Hypothalamus (tissue), 51 donors: ENCODE measurements around the gene ACAP3.

Source experiments
- DNase-seq, 51 donors: peaks; one replicate each; lab custom pipeline; 2025; lab: John Stamatoyannopoulos, UW

ACAP3 gene

DNA sequence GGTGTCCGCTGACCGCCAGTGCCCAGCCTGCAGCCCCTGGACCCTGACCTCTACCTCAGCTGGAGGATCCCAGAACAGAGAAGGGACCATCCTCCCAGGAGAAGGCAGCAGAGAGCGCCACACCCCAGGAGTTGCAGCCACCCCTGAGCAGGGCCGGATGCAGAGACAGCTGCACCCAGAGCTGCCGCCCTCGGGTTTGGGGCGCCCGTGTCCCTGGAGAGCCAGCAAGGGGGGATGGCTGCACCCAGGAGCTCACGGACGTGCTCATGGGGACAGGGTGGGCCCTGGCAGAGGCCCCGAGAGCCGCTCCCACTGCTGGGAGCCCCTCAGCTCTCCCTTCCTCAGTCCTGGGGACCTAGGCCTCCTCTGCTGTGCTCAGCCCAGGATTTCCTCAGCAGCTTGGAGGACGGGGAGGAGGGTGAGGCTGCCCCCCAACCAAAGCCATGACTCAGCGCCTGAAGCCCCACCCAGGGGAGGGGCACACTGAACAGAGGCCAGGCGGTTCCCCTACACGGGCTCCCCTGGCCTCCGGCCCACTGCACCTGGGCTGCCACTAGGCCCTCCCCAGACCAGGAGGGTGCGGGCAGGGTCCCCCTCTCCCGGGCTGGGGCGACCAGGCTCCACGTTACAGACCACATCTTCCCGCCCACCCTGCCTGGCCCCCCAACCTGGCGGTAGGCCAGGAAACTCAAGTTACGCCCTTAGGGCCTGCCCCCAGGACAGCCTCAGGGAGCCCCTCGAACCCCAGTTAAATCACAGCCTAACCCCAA is 2.2 kb downstream of the ACAP3 start:
- peak in 21 of 51 donors; percentile 17 to 66 (median 34) for DNase-seq

- peak; percentile 42 to 96 (median 86) for DNase-seq
These were observed 3.1 kb downstream of the ACAP3 start for GRCh38 chr1:1304331-1305299.

- DNase-seq = peak in 2 of 51 donors; percentile 17 to 30
These were observed 4.0 kb downstream of the ACAP3 start for GRCh38 chr1:1303736-1304135.

DNA sequence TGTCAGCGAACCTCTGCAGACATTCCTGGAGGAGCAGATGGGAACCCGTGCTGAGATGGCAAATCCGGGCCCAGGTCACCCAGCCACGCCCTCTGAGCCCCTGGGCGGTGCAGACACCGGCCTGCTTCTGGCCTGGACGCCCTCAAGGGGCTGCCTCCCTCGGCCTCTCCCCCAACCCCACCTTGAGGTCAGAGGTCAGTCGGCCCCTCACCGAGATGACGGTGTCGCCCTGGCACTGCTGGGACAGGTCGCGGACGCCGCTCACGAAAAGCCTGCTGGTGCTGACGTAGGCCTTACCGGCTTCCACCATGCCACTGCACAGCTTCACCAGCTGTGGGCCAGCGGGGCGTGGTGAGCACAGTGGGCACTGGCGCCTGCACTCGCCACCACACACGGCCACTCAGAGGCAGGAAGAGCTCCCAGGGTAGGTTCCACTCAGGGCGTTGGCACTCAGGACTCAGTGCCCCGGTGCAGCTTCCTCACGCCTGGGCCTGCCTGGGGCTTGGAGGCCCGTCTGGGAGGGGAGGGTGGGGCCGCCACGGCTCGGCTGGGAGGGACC is 4.7 kb downstream of the ACAP3 start:
- peak in 3 of 51 donors; percentile 11 to 32 (median 17) for DNase-seq

GRCh38 chr1:1302006-1302430 is 5.7 kb downstream of the ACAP3 start:
- no peak for DNase-seq

- DNase-seq = no peak
These were observed 7.4 kb downstream of the ACAP3 start for GRCh38 chr1:1300352-1300739.

GRCh38 chr1:1299686-1300351 is 7.9 kb downstream of the ACAP3 start:
- DNase-seq = peak in 1 of 51 donors; percentile 22

- DNase-seq = peak in 49 of 51 donors; percentile 17 to 97 (median 84)
These were observed 8.7 kb downstream of the ACAP3 start for GRCh38 chr1:1298861-1299685.

DNA sequence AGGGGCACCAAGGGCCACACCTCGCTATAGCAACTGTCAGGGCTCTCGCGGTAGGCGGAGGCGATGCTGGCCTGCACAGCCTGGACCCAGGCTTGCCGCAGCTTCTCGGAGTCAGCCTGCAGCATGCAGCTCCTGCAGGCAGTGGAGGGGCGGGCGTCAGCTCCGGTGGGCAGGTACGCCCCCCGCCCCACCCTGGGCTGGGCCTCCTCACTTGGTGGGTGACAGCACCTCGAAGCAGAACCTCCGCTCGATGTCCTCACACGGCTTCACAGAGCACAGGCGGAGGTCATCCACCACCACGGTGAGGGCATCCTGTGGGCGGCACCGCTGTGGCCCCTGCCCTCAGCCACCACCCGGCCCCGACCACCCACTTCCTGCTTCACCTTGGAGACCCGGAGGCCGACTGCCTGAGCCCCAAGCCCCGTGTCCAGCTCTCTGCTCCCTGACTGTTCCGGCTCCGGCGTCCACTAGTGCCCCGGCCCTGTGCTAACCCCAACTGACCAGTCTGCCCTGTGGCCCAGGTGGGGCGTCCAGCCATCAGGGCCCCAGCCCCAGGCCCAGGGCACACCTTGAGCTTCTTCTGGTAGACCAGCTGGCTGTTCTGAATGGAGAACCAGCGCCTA is 9.8 kb downstream of the ACAP3 start:
- DNase-seq = no peak

DNA sequence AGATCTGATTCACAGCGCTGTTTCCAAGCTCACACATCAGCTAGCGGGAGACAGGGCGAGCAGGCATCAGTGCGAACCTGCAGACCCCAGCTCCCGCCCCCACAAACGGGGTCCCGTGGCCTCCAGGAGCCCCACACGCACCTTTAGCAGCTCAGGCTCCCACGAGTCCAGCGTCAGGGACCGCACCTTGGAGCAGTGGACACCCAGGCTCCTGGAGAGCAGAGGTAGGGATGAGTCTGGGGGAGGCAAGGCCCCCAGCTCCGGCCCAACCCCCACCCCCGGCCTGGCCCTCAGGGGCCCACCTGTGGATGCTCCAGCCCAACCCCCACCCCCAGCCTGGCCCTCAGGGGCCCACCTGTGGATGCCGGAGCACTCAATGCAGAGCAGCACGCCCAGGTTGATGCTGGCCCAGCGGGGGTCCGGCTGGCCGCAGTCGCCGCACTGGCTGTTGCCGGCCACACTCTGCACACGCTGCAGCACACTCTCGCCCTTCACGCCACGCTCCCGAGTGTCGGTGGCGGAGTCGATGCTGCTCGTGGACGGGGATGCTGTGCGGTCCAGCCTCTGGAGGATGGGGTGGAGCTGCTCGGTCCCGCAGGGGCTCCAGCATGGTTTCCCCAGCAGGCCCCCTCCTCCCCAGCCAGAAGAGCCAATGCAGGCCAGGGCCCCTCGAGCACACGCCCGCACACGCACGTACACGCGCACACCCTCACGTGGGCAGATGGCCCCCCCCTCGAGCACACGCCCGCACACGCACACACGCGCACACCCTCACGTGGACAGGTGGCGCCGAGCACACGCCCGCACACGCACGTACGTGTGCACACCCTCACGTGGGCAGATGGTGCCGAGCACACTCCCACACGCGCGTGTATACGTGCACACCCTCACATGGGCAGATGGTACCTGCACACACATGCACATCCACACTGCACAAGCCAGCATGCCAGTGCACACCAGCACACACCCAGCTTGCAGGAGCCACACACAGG is 11.4 kb downstream of the ACAP3 start:
- no peak for DNase-seq

- DNase-seq = no peak
These were observed 12.4 kb downstream of the ACAP3 start for GRCh38 chr1:1295154-1295923.

GRCh38 chr1:1294250-1294890 is 13.4 kb downstream of the ACAP3 start:
- no peak for DNase-seq

- DNase-seq = no peak
These were observed 14.2 kb downstream of the ACAP3 start for GRCh38 chr1:1293263-1294249.

- no peak for DNase-seq
These were observed 14.9 kb downstream of the ACAP3 start for GRCh38 chr1:1292851-1293250.

- DNase-seq = no peak
These were observed 15.3 kb downstream of the ACAP3 start for GRCh38 chr1:1292442-1292779.
